DND-41 (cell line): Measurements from ENCODE around the gene SULT2B1.

Experiments
- EZH2 ChIP-seq: IDR thresholded peaks from 3 replicates; pipeline ENCODE4 v1.6.1; 2012; ENCODE audit warnings: borderline replicate concordance, low read depth, mild to moderate bottlenecking, moderate library complexity, low read length, inconsistent platforms; ENCODE audit not compliant: severe bottlenecking
- TF ChIP-seq, protein P1 (sequence below): IDR thresholded peaks from 2 replicates; pipeline ENCODE4 v1.5.1; 2012; ENCODE audit warnings: borderline replicate concordance, low read length, moderate library complexity, mild to moderate bottlenecking; ENCODE audit not compliant: poor library complexity, severe bottlenecking; ENCODE audit errors: extremely low read depth

DNA sequence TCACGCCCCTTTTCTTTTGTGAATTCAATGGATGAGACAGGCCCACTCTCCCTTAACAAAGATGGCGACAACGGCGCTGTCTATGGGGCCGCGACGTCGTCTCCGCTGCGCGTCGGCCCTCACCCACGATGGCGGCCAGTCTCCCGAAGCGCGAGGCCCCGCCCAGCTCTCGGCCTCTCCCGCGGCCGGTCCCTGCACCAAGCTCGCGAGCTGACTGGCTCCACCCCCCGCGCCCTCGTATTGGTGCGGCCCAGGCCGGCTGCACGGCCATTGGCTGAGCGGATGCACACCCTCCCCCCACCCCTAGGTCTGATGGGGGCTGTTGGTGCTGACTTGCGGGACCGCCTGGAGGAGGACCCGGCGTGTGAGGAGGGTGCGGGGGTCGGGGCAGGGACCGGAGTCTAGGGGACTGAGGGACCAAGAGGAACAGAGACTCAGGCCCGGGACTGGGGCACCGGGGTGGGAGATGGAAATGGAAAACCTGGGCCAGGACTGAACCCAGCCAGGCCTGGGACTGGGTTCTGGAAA is 72.2 kb downstream of the SULT2B1 start:
- TF ChIP-seq, protein P1, sequence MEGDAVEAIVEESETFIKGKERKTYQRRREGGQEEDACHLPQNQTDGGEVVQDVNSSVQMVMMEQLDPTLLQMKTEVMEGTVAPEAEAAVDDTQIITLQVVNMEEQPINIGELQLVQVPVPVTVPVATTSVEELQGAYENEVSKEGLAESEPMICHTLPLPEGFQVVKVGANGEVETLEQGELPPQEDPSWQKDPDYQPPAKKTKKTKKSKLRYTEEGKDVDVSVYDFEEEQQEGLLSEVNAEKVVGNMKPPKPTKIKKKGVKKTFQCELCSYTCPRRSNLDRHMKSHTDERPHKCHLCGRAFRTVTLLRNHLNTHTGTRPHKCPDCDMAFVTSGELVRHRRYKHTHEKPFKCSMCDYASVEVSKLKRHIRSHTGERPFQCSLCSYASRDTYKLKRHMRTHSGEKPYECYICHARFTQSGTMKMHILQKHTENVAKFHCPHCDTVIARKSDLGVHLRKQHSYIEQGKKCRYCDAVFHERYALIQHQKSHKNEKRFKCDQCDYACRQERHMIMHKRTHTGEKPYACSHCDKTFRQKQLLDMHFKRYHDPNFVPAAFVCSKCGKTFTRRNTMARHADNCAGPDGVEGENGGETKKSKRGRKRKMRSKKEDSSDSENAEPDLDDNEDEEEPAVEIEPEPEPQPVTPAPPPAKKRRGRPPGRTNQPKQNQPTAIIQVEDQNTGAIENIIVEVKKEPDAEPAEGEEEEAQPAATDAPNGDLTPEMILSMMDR: no peak
- no peak for TF ChIP-seq EZH2
